AG09309 (cell line): ENCODE results near the gene IL21R.
"Not testable (repeated sequence)": the region's sequence is repeated elsewhere in the genome, so short reads cannot be mapped to it uniquely, and the experiment has no call there.

Experiments
- DNase-seq: peaks from one replicate; pipeline ENCODE4 v3.0.0-alpha.2; 2010; ENCODE audit warnings: low read depth
- H3K4me3 ChIP-seq: 2 replicates; pipeline ENCODE4 v1.5.1; 2011; ENCODE audit warnings: mild to moderate bottlenecking, low read depth, low read length, moderate library complexity; ENCODE audit not compliant: control insufficient read depth
- TF ChIP-seq, protein P1 (sequence below): IDR thresholded peaks from 2 replicates; pipeline ENCODE4 v1.5.1; 2011; ENCODE audit warnings: mild to moderate bottlenecking, low read depth, low read length, inconsistent platforms; ENCODE audit not compliant: insufficient read depth, control insufficient read depth; ENCODE audit errors: missing control alignments

IL21R gene

DNA sequence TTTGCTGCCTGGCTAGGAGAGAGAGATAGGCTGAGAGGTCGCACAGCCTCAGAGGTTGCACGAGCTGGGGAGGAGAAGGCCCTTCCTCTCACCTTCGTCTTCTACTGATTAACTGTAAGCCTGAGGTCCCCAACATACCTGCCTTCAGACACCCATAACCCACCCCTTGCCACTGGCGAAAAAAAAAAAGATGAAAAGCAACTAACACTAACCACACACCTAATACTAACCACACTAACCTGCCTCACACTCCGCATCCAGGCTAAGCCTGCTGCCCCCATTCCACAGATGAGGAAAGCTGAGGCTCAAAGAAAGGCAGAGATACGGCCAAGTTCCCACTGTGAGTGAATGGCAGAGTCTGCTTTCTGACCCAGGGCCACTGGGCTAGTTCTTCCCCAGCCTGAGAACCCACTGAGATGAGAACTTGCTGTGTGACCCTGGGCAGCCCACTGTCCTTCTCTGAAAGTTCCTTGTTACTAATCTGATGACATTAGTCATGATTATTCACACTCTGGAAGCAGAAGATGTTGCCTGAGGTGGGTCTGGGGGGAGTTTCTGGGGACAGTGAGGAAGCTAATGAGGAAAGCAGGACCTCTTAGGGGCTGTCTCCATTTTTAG, 4.6 kb downstream of the IL21R start:
- no peak overlapping the region for H3K4me3 ChIP-seq
- TF ChIP-seq, protein P1, sequence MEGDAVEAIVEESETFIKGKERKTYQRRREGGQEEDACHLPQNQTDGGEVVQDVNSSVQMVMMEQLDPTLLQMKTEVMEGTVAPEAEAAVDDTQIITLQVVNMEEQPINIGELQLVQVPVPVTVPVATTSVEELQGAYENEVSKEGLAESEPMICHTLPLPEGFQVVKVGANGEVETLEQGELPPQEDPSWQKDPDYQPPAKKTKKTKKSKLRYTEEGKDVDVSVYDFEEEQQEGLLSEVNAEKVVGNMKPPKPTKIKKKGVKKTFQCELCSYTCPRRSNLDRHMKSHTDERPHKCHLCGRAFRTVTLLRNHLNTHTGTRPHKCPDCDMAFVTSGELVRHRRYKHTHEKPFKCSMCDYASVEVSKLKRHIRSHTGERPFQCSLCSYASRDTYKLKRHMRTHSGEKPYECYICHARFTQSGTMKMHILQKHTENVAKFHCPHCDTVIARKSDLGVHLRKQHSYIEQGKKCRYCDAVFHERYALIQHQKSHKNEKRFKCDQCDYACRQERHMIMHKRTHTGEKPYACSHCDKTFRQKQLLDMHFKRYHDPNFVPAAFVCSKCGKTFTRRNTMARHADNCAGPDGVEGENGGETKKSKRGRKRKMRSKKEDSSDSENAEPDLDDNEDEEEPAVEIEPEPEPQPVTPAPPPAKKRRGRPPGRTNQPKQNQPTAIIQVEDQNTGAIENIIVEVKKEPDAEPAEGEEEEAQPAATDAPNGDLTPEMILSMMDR: no peak
- DNase-seq: no peak

DNA sequence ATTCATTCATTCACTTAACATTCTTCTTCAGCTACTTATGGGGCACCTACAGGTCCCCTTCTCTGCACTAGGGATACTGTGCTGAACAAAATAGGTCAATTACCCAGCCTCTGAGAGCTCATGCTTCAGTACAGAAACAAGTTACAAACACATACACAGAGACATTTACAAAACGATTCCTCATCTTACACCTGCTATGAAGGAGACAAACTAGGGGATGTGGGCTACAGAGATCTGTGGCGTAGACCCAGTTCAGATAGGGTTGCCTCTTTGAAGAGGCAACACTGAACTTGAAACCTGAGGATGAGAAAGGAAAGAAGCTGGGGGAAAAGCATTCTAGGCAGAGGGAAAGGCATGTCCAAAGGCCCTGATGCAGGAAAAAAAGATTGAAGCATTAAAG, 5.2 kb downstream of the IL21R start:
- TF ChIP-seq, protein P1: no peak
- H3K4me3 ChIP-seq: no peak overlapping the region
- no peak for DNase-seq

DNA sequence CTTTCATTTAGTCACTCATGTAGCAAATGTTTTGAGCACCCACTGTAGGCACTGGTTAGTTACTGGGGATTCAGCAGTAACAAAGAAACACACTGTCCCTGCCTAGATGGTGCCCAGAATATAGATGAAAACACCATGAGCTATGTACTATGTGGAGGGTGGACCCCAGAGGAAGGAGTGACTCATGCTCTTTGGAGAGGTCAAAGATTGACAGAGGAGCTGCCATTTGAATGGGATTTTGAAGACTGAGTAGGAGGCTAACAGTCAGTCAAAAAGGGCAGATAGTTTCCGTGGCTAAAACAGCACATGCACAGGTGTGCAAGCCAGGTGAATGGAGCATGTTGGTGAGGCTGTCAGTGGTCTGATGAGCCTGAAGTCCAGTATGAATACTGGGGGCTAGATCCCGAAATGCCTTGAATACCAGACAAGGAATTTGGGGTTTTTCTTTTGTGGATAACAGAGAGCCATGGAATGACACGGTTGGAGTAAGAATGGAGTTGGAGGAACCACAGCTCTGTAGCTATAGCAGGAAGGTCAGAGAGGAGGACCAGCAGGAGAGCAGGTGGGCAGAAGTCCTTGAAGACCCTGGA, 6.1 kb downstream of the IL21R start:
- no peak overlapping the region for H3K4me3 ChIP-seq
- DNase-seq: no peak
- TF ChIP-seq, protein P1: no peak

DNA sequence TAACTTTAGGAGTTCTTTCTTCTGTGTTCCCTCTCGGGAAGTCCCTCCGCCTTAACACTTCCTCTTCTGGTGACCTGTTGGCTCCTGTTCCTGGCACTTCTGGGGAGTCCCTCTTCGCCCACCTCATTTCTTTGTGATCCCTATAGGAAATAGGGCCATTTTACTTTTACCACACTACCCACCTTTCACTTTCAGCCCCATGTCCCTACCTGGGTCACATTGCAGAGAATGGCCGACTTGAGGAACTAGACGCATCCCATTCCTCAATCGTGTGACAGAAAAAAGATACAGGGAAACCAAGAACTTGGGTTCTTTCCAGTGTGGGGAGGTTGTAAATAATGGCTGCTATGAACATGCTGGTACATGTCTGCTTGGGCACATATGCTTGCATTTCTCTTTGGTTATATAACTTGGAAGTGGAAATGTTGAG, 6.6 kb downstream of the IL21R start:
- TF ChIP-seq, protein P1: no peak
- no peak for DNase-seq

DNA sequence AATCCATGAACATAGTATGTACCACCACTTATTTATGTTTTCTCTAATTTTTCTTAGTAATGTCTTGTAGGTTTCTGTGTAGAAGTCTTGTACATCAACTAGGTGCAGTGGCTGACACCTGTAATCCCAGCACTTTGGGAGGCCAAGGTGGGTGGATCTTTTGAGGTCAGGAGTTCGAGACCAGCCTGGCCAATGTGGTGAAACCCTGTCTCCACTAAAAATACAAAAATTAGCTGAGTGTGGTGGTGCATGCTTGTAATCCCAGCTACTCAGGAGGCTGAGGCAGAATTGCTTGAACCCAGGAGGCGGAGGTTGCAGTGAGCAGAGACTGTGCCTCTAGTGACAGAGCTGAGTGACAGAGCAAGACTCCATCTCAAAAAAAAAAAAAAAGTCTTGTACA, 8.0 kb downstream of the IL21R start:
- DNase-seq, H3K4me3 ChIP-seq: not testable (repeated sequence)

More for the DNA sequence above, 6.6 kb downstream of the IL21R start:
- H3K4me3 ChIP-seq: no peak overlapping the region

DNA sequence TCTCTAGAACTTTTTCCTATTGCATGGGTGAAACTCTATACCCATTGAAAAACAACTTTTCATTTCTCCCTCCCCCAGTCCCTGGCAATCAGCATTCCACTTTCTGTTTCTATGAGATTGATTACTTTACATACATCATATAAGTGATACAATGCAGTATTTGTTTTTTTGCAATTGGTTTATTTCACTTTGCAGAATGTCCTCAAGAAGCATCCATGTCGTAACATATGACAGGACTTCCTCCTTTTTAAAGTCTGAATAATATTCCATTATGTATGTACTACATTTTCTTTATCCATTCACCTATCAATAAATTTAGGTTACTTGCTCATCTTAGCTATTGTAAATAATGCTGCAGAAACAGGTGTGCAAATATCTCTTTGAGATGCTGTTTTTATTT, 8.8 kb downstream of the IL21R start:
- DNase-seq: no peak
- no peak overlapping the region for H3K4me3 ChIP-seq
- TF ChIP-seq, protein P1: no peak

DNA sequence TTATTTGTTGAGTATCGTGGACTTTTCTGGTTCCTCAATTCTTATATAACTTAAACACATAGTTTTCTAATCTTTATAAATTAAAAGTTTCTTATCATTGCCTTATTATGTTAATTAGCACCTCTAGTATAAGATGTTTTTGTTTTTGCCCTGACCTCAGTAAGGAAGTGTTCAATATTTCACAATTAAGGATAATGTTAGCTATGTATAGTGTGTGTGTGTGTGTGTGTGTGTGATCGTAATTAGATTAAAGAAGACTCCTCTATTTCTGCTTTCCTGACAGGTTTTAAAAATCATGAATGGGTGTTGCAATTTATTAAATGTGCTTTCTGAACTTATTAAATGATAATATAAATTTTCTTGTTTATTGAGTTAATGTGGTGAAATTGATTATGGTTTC, 12.0 kb downstream of the IL21R start:
- TF ChIP-seq, protein P1: no peak
- no peak for DNase-seq

More for the DNA sequence above, 12.0 kb downstream of the IL21R start:
- H3K4me3 ChIP-seq: no peak overlapping the region
